ENCODE results near the gene P4HA2.

The P4HA2 gene

DNA sequence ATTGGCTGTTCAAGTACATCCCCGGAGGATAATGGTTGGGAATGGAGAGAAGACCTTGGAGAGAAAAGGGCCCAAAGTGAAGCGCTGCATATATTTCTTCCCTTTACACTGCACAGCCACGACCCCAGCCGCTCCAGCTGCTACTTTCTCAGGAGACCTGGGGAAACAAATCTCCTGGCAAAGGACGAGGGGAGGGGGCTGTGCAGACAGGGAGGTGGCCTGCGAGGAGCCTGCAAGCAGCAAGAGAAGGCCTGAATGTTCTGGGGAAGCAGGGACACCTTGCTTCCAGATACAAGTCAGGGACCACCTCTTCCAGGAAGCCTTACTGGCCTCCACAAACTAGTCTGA is 29.1 kb upstream of the P4HA2 start:
- TF ChIP-seq, protein P1, sequence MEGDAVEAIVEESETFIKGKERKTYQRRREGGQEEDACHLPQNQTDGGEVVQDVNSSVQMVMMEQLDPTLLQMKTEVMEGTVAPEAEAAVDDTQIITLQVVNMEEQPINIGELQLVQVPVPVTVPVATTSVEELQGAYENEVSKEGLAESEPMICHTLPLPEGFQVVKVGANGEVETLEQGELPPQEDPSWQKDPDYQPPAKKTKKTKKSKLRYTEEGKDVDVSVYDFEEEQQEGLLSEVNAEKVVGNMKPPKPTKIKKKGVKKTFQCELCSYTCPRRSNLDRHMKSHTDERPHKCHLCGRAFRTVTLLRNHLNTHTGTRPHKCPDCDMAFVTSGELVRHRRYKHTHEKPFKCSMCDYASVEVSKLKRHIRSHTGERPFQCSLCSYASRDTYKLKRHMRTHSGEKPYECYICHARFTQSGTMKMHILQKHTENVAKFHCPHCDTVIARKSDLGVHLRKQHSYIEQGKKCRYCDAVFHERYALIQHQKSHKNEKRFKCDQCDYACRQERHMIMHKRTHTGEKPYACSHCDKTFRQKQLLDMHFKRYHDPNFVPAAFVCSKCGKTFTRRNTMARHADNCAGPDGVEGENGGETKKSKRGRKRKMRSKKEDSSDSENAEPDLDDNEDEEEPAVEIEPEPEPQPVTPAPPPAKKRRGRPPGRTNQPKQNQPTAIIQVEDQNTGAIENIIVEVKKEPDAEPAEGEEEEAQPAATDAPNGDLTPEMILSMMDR (IDR thresholded peaks at IDR 0.05; ENCODE audit: control insufficient read depth, insufficient read depth, low read depth, low read length, missing control alignments) = no peak
- DNase-seq (ENCODE audit: low read depth) = no peak
- H3K4me3 ChIP-seq (ENCODE audit: control insufficient read depth, low read depth, low read length) = no peak overlapping the region

DNA sequence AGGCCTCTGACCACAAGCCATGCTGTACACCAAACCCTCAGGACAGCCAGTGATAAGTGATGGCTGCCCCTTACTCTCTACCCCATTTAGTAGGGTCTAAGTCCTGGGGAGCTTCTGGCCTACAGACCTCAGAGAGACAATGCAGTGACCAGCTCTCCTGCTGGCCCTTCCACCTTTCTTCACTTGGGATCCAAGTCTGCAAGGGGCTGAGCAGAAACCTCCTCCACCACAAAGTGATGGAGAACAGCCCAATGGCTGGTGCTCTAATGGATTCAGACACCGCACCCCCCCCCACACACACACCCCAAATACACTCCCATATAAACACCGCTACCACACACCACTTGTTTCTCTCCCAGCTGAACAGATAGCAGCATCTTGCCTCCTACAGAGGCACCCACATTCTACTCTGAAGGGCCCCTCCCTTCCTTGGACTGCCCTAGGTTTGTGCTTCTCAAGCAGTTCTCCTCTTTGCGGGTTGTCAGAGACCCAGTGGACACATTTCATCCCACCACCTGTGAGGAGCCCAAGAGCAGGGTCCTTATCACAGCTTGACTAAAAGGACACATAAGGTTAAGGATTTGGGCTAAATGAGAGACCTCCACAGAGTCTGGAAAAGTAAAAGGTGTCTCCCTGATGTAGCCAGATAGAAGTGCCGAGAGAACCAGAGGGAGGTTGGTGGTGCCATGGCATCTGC is 28.6 kb upstream of the P4HA2 start:
- TF ChIP-seq, protein P1 (IDR thresholded peaks at IDR 0.05; ENCODE audit: control insufficient read depth, insufficient read depth, low read depth, low read length, missing control alignments) = no peak
- DNase-seq (ENCODE audit: low read depth) = no peak
- H3K4me3 ChIP-seq (ENCODE audit: control insufficient read depth, low read depth, low read length) = no peak overlapping the region

DNA sequence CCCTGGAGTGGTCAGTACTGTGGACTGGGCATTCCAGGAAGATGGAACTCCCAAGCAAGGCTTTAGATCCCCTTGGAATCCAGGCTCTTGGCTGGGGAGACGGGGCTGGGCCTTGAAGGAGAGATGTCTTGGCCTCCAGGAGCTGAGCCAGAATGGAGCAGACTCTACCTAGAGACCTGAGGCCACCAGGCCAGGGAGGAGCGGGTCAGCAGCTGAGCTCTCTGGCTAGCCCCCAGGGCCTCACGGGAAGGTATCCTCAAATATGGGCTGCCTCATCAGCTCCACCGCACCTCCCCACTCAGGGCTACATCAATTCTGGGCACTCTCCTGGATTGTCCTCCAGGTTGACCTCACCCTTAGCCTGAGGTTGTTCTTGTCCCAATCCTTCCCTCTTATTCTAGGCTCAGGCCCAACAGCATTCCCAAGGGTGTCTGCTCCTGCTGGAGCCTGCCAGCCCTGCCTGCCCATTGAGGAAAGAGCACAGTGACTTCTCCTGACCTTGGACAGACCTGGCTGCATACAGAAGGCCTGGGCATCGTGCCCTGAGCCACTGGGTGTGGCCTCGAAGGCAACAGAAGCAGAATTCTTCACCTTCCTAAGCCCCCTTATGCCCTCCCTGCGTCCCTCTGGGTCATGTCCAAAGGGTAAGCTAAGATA is 26.8 kb upstream of the P4HA2 start:
- TF ChIP-seq, protein P1 (IDR thresholded peaks at IDR 0.05; ENCODE audit: control insufficient read depth, insufficient read depth, low read depth, low read length, missing control alignments) = no peak
- DNase-seq (ENCODE audit: low read depth) = no peak
- no peak overlapping the region for H3K4me3 ChIP-seq (ENCODE audit: control insufficient read depth, low read depth, low read length)

DNA sequence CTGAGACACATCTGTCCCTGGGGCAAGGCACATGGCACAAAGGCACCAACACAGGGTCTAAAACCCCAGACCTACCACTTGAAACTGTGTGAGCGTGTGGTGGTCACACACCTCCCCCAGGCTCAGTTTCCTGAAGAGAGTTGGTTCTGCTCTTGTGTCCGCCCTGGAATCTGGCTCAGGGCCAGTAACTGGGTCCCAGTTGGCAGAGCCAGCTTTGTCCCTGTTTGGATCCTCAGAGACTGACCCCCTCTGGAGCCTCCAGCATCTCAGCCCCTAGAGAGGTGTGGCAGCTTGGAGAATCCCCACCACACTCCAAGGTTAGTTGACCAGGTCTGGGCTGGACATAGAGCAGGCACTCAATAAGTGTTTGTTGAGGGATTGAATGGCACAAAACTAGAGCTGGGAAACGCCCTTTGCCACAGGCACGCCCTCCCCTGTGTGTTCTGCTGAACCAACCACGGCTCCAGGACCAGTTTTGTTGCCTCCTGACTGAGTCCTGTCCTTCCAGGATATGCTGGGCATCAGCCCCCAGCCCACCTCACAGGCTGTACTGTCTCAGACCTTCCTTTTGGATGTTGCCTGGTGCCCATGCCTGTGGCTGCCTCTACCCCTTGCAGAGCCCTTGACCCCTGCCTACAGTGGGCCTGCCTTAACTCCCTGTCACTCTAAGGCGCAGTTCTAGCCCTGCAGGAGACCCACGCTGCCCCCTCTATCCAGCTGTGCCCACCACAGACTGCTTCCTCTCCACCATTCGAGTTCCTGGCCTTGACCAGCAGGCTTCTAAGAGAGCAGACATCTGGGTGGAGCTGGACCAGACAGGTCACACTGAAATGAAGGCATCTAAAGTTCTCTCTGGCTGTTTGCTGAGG is 26.0 kb upstream of the P4HA2 start:
- no peak for DNase-seq (ENCODE audit: low read depth)
- no peak overlapping the region for H3K4me3 ChIP-seq (ENCODE audit: control insufficient read depth, low read depth, low read length)
- TF ChIP-seq, protein P1 (IDR thresholded peaks at IDR 0.05; ENCODE audit: control insufficient read depth, insufficient read depth, low read depth, low read length, missing control alignments) = no peak

DNA sequence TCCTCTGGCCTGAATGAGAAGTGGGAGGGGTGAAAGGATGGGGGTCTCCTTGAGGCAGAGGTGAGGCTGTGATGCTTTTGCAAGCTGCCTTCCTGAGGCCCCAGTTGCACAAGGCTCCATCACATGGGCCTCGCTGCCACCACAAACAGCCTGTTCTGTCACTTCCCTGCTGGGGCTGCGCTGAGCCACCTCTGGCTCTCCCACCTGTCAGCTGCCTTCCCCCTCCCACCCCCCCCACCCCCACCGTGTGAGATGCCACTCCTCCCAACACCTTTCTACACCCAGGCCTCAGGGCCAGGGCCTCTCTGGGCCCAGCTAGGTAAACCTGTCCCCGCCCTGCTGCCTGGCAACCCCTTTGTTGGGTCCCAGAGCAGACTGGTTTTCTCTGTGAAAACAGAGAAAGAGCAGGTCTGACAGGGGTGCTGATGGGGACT is 25.4 kb upstream of the P4HA2 start:
- H3K4me3 ChIP-seq (ENCODE audit: control insufficient read depth, low read depth, low read length) = no peak overlapping the region
- TF ChIP-seq, protein P1 (IDR thresholded peaks at IDR 0.05; ENCODE audit: control insufficient read depth, insufficient read depth, low read depth, low read length, missing control alignments) = no peak
- DNase-seq (ENCODE audit: low read depth) = no peak

DNA sequence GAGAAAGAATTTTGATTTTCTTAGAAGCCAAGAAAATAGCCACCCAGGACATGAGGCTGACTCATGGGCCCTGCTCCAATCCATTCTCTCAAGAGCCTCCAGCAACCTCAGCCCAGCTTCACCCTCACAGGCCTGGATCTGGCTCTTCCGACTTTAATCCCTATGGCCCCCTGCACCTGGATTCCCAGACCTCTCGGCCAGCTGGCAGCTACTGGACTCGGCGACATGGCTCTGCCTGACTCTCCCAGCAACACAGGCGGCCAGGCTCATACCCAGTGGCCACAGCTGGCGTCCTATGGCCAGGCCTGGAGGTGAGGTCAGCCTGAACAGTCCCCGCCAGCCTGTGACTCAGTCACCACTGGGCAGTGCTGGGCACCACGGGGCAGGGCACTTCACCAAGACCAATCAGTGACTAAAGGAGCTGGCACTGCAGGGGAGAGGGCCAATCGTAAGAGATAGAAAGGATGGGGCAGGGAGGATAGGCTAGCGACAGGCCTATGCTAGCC is 23.6 kb upstream of the P4HA2 start:
- no peak for DNase-seq (ENCODE audit: low read depth)
- no peak overlapping the region for H3K4me3 ChIP-seq (ENCODE audit: control insufficient read depth, low read depth, low read length)

More for the DNA sequence above, 23.6 kb upstream of the P4HA2 start:
- TF ChIP-seq, protein P1 (IDR thresholded peaks at IDR 0.05; ENCODE audit: control insufficient read depth, insufficient read depth, low read depth, low read length, missing control alignments) = no peak

All from AG09309 (cell line).